ENCODE data around the gene CELF3. TPM values are rescaled to one million over a fixed set of nuclear protein-coding genes. Genes with fewer than 3 reads are reported as not detected.
"Not testable (repeated sequence)": the region's sequence is repeated elsewhere in the genome, so short reads cannot be mapped to it uniquely, and the experiment has no call there.

CELF3 gene
- total RNA-seq, 1 experiment from 2014 or later, result not detected

GRCh38 chr1:151673407-151673806 lies 43.2 kb downstream of the CELF3 start:
- Histone ChIP-seq H2AFZ (no peak overlapping the region), H3K9me3 (ENCODE audit: insufficient read depth, low read depth) (no peaks in the 10 kb centered on the region), H3K4me3 (no peak overlapping the region), H3K27ac (no peak overlapping the region), H3K4me1 (replicated peaks; ENCODE audit: insufficient read depth) (no peaks in the 10 kb centered on the region), H3K36me3 (ENCODE audit: low read depth) (no peaks in the 10 kb centered on the region), H3K9me2 (ENCODE audit: insufficient read depth) (no peaks in the 10 kb centered on the region), H4K20me1 (ENCODE audit: insufficient read depth) (no peaks in the 10 kb centered on the region), H3K4me2 (no peak overlapping the region), H3K27me3 (ENCODE audit: insufficient read depth, low read depth) (no peaks in the 10 kb centered on the region), H3K79me2 (ENCODE audit: low read depth) (no peaks in the 10 kb centered on the region; the same call in 1 of the 2 replicates), H3F3A (ENCODE audit: insufficient read depth, low read depth) (peaks cover 3% of the 10 kb centered on the region; the same call in 1 of the 2 replicates)
- TF ChIP-seq EZH2 (IDR thresholded peaks at IDR 0.05; ENCODE audit: low read depth), result no peak
- no peak for TF ChIP-seq CTCF (conservative IDR thresholded peaks at IDR 0.05)
- DNase-seq, result no peak
- no TSS peak for BruUV-seq (replicated peaks)
- ChIA-PET CTCF (no interaction called here), POLR2A (ENCODE audit: unreplicated experiment) (interaction anchor here (0.6 kb wide), 1 partner anchor 115 kb away, joined by 13 read pairs; no protein-coding TSS in a partner anchor)
- intact Hi-C loops (cut with micrococcal nuclease; ENCODE audit: unreplicated experiment), result no loop called here

- intact Hi-C loops (cut with micrococcal nuclease; ENCODE audit: unreplicated experiment); H3K9me2 ChIP-seq (ENCODE audit: insufficient read depth); H3K9me3 ChIP-seq (ENCODE audit: insufficient read depth, low read depth); CTCF ChIA-PET; H3K4me2 ChIP-seq; H2AFZ ChIP-seq; H3K27ac ChIP-seq; POLR2A ChIA-PET (ENCODE audit: unreplicated experiment); H3K79me2 ChIP-seq (ENCODE audit: low read depth); DNase-seq; H3K4me3 ChIP-seq; H4K20me1 ChIP-seq (ENCODE audit: insufficient read depth); H3F3A ChIP-seq (ENCODE audit: insufficient read depth, low read depth); H3K4me1 ChIP-seq (replicated peaks; ENCODE audit: insufficient read depth); BruUV-seq (replicated peaks); H3K36me3 ChIP-seq (ENCODE audit: low read depth); H3K27me3 ChIP-seq (ENCODE audit: insufficient read depth, low read depth): not testable (repeated sequence)
Observed at GRCh38 chr1:151670036-151670675, 46.4 kb downstream of the CELF3 start.

GRCh38 chr1:151668090-151668489 lies 48.5 kb downstream of the CELF3 start:
- POLR2A ChIA-PET (ENCODE audit: unreplicated experiment), result interaction anchor here (0.6 kb wide), 1 partner anchor 129 kb away, joined by 3 read pairs; no protein-coding TSS in a partner anchor
- H4K20me1 ChIP-seq (ENCODE audit: insufficient read depth), result no peaks in the 10 kb centered on the region
- H3K36me3 ChIP-seq (ENCODE audit: low read depth), result peaks cover 9% of the 10 kb centered on the region; the same call in 1 of the 2 replicates
- no peak overlapping the region for H3K27ac ChIP-seq
- no peak overlapping the region for H2AFZ ChIP-seq
- H3K4me3 ChIP-seq, result no peak overlapping the region
- H3F3A ChIP-seq (ENCODE audit: insufficient read depth, low read depth), result 0 out of 2 replicates have a peak, but pooled peaks cover 6% of the 10 kb centered on the region
- no peaks in the 10 kb centered on the region for H3K27me3 ChIP-seq (ENCODE audit: insufficient read depth, low read depth)
- no peaks in the 10 kb centered on the region for H3K4me1 ChIP-seq (replicated peaks; ENCODE audit: insufficient read depth)
- CTCF ChIA-PET, result interaction anchor here (0.5 kb wide), 2 partner anchors 122 to 163 kb away, joined by 3 to 4 read pairs; no protein-coding TSS in a partner anchor
- no peaks in the 10 kb centered on the region for H3K79me2 ChIP-seq (ENCODE audit: low read depth)
- intact Hi-C loops (cut with micrococcal nuclease; ENCODE audit: unreplicated experiment), result no loop called here
- H3K9me3 ChIP-seq (ENCODE audit: insufficient read depth, low read depth), result no peaks in the 10 kb centered on the region
- TF ChIP-seq CTCF (conservative IDR thresholded peaks at IDR 0.05) (no peak), EZH2 (IDR thresholded peaks at IDR 0.05; ENCODE audit: low read depth) (no peak)
- no peaks in the 10 kb centered on the region for H3K9me2 ChIP-seq (ENCODE audit: insufficient read depth)
- no TSS peak for BruUV-seq (replicated peaks)
- DNase-seq, result no peak
- H3K4me2 ChIP-seq, result no peak overlapping the region

Measured in PC-9 (cell line).